NCI-H2081 treated with DMSO at 0.1 percent for 48 hours (cell line): ENCODE data around the gene CORO2A.
"Not testable (repeated sequence)": the region's sequence is repeated elsewhere in the genome, so short reads cannot be mapped to it uniquely, and the experiment has no call there.

ENCODE experiments used
- DNase-seq: peaks from one replicate; lab custom pipeline; 2025; lab: John Stamatoyannopoulos, UW

The CORO2A gene

GRCh38 chr9:98135938-98136337 is 56.5 kb downstream of the CORO2A start:
- no peak for DNase-seq

DNA sequence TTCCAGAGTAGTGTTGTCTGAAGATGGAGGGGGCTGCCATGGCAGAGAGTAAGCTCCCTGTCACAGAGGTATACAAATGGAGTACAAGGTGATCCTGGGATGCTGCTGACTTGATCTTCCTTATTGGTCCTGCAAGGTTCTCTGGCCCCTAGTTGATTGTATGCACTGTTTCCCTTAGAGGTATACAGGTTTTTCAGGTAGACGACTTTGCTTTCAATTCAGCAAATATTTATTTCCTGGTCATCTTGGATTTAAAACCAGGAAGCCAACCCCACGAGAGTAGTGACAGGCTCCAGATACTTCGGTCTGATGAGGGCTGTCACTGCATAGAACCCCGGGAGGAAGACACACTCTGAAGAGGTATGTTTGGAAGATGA is 56.9 kb downstream of the CORO2A start:
- DNase-seq, result no peak

DNA sequence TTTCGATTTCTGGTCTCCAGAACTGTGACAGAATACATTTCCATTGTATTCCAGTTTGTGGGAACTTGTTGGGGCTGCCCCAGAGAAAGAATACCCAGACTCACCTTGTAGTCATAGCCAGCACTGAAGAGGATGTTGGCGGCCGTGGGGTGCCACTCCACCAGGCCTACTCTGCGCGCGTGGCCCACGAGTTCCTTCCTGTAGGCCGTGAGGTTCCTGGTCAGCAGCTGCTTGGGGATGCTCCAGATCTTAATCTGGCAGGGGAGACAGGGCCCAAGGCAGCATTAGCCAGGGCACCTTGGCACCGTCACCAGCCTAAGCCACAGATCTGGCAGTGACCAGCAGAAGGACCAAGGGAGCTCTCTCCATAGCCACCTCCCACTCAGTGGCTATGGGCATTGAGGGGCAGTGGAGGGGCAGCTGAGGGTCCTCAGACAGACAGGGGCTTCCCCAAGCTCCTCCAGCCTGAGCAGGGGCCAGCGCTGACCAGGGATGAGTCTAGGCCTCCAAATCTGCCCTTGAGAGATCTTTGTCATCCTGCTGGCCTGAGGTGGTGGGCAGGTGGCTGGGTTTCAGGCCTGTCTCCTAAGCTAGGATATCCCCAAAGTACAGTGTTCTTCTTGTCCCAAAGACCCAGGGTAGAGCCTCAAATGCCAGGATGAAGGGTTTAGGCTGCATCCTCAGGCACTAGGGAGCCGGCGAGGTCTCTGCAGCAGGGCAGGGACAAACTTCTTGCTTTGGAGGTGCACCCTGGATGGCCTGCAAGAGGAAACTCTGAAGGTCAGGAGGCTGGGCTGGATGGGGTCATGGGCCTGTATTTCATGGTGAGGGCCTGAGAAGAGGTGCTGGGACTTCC is 57.5 kb downstream of the CORO2A start:
- no peak for DNase-seq

- peak; percentile 78 for DNase-seq
Observed at GRCh38 chr9:98132806-98133631, 59.4 kb downstream of the CORO2A start.

DNA sequence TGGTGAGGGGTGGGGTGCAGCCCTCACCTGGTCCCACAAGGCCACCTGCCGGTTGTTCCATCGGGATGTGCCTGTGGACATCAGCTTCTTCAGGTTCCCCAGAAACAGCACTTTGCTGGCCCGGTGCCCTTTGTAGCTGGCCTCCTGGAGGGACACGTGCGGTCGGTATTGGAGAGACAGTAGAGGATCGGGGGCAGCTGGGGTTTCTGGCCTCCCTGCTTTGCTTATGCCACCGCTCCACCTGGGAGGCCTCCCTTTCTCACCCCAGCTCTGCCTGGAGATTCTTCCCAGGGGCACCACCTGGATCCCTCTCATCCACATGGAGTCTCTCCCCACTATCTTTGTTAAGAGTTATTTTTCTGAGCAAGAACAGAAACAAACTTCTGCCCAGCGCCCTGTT is 60.3 kb downstream of the CORO2A start:
- no peak for DNase-seq

DNA sequence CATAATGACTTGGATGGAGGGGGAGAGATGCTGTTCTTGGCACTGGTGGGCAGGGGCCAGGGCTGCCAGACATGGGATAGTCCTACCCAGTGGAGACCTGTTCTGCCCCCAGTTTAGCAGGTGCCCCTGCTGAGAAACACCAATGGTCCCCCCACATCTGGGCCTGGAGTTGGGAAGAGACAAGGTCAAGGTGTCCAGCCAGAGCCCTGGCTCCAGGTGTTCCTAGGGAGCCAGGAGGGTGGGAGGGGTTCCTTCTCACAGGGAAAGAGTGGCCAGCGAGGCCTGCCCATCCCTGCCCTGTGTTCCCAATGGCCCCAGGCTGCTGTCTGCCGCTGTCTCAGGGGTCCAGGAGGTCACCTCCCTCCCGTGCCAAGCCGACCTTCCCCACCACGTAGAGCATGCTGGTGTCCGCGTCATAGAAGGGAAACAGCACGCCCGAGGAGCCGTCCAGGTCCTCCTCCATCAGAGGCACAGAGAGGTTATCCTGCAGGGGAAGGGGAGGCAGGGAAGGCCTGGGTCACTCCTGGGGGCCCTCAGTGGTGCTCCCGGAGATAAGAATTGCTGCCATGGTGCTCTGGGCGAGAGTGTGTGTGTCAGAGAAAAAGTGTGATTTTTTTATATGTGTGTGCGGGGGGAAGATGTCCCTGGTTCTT is 61.7 kb downstream of the CORO2A start:
- no peak for DNase-seq

GRCh38 chr9:98130060-98130459 is 62.4 kb downstream of the CORO2A start:
- not testable (repeated sequence) for DNase-seq

DNA sequence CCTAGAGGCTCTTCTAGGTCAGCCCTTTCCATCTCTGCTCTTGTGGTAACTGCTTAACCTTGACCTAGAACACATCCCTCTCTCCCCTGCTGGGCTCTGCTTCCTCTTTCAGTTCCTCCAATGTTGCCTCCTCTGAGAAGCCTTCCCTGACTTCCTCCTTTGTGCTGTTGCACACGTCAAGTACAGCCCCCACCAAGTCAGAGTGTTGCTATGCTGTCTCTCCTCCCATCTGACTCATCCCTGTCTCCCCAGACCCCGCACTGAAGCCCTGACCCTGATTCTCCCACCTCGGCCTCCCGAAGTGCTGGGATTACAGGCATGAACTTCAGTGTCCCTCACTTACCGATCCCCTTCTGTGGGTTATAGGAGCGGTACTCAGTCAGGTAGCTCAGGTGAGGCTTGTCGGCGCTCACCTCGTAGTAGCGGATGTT is 63.0 kb downstream of the CORO2A start:
- no peak for DNase-seq

GRCh38 chr9:98128316-98128715 is 64.1 kb downstream of the CORO2A start:
- no peak for DNase-seq

- DNase-seq, result no peak
Observed at GRCh38 chr9:98127226-98127625, 65.2 kb downstream of the CORO2A start.

DNA sequence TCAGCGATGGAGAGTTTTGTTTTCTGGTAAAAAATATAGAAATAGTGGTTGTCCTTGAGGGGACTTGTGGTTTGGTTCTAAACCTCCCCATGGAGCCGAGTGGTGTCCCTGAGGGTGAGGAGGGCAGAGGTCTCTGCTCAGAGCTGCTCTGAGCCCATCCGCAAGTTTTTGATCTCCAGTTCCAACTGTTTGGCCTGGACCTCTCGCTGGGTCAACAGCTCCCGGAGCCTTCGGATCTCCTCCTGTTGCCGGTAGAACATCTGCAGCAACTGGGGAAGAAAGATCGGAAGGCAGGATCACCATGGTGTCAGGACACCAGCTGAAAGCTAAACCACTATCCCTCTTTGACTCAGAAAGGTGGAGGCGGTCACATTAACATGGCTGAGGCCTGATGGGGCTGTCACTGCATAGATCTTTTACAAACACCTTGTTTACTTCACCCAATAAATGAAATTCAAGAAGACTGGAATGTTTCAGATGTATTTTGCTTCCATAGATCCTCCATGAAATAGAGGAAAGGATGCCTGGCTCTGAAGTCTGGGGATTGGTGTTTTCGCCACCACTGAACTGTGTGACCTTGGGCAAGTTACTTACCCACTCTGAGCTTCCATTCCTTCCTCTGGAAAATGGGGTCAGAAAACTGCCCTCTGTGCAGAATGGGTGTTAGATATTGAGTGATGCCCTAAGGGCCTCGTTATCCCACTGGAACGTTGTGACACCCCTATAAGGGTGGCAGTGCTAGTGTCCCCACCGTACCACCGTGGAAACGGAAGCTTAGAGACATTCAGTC is 67.6 kb downstream of the CORO2A start:
- DNase-seq, result no peak

GRCh38 chr9:98124091-98124490 is 68.3 kb downstream of the CORO2A start:
- DNase-seq, result not testable (repeated sequence)

DNA sequence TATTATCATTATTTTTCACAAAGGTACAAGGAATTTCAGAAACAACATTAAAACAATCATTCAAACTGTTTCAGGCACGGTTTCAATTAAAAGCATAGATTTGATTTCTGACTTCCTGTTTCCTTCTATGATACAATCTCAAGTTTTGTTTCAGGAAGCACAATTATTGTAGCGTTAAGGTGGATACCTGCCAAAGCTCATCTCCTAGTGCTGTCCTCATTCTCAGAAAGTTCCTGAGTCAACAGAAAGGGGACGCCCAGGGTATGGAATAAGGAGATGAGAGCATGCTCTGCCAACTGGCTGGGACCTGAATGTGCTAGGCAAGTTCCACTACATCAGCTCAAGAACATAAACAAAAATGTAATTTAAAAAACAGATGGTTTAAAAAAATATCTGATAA is 71.4 kb downstream of the CORO2A start:
- DNase-seq, result no peak

GRCh38 chr9:98120476-98120875 is 72.0 kb downstream of the CORO2A start:
- DNase-seq, result no peak

DNA sequence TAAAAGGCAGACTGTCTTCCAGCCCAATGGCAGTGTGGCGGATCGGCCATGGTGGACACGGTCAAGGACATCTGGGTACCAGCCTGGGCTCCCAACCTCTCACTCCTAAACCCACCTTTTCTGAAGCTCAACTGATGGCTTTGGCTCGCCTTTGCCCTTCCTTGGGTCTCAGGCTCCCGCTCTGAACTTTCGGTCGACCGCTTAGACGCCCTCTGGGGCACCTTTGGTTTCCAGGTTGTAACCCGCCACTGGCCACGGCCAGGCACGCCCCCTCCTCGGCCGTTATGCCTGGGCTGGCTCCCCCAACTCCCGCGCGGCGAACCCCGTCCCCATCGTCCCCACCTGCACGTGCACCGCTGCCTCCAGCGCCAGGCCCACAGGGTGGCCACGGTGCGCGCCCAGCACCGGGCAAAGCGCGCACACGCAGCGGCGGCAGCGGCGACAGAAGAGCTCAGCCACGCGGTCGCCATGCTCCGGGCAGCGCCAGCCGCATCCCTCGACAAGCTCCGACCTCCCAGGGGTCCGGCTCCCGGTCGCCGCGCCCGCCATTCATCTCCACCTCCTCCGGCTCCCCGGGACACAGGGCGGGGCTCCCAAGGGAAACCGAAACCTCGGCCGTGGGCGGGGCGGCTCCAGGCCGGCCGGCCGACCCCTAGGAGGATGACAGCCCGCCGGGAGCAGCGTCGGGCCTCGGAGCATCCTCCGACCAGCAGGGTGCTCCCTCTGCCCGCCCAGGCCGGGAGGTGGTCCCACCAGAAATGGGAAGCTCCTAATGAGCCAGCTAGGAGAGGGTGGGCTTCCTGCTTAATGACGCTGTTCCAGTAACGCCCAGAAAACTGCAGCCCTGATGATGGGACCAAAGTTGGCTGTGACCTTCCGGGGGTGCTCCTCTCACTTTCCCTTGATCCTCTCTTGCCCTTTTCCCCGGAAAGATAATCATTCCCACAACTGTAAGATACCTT is 73.5 kb downstream of the CORO2A start, which contains the start of gene TRIM14:
TSS of gene TRIM14 (minus strand) at position 583 of the 962 bp plus-strand sequence. CDS start at position 549, 34 bp downstream.
- no peak for DNase-seq

- no peak for DNase-seq
Observed at GRCh38 chr9:98117984-98118639, 74.3 kb downstream of the CORO2A start.

GRCh38 chr9:98117097-98117496 is 75.3 kb downstream of the CORO2A start:
- not testable (repeated sequence) for DNase-seq

DNA sequence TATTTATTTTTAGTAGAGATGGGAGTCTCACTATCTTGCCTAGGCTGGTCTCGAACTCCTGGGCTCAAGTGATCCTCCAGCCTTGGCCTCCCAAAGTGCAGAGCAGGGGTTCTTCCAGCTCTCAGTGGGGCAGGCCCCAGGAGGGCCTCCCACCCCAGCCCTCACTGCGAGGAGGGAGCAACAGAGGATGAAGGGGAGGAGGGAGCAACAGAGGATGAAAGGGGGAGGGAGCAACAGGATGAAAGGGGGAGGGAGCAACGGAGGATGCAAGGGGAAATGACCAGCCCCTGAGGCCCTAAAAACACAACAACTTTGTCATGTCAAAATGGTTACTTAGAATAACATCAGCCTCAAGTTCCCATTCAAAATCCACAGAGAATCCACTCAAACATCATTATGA is 83.4 kb downstream of the CORO2A start:
- DNase-seq, result no peak

- DNase-seq, result no peak
Observed at GRCh38 chr9:98108531-98109031, 83.9 kb downstream of the CORO2A start.

- DNase-seq, result no peak
Observed at GRCh38 chr9:98107926-98108325, 84.5 kb downstream of the CORO2A start.
